GM19043 (cell line): Measurements from ENCODE around the gene NFATC4.
A peak's percentile ranks its signal among the peaks of the same experiment; 100 is the strongest.
"Not testable (repeated sequence)": the region's sequence is repeated elsewhere in the genome, so short reads cannot be mapped to it uniquely, and the experiment has no call there.

Experiments
- ATAC-seq: cut with Tn5 transposase; IDR thresholded peaks from one replicate; pipeline ENCODE4 v1.9.1; 2021; ENCODE audit warnings: low read depth; ENCODE audit not compliant: unreplicated experiment

Gene NFATC4

GRCh38 chr14:24367514-24368211 lies at the start of gene NFATC4:
NFATC4 (plus strand) TSS chr14:24368184; CDS start chr14:24368341, 157 bp downstream.
- ATAC-seq, result peak; percentile 32

DNA sequence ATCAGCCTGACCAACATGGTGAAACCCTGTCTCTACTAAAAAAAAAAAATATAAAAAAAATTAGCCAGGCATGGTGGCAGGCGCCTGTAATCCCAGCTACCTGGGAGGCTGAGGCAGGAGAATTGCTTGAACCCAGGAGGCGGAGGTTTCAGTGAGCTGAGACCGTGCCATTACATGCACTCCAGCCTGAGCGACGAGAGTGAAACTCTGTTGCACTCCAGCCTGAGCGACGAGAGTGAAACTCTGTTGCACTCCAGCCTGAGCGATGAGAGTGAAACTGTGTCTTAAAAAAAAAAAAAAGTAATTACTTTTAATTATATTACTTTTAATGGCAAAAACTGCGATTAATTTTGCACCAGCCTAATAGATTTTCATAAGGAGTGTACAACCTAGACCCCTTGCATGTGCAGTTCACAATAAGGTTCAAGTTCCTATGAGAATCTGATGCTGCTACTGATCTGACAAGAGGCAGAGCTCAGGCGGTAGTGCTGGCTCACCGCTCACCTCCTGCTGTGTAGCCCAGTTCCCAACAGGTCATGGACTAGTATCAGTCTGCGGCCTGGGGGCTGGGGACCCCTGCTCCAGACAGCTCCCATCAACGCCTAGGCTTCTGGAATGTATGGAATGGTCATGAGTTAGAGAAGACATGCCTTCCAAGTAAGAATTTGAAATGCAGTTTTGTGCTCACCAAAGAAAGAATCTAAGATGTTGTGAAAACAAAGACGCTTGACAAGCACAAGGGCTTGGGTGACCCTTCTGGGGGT lies 46.6 kb upstream of the NFATC4 start:
- ATAC-seq, result no peak

GRCh38 chr14:24322672-24323071 lies 45.3 kb upstream of the NFATC4 start:
- ATAC-seq, result no peak

GRCh38 chr14:24323341-24323740 lies 44.6 kb upstream of the NFATC4 start:
- ATAC-seq, result no peak

- ATAC-seq, result no peak
Measured at GRCh38 chr14:24324024-24324423, 44.0 kb upstream of the NFATC4 start.

DNA sequence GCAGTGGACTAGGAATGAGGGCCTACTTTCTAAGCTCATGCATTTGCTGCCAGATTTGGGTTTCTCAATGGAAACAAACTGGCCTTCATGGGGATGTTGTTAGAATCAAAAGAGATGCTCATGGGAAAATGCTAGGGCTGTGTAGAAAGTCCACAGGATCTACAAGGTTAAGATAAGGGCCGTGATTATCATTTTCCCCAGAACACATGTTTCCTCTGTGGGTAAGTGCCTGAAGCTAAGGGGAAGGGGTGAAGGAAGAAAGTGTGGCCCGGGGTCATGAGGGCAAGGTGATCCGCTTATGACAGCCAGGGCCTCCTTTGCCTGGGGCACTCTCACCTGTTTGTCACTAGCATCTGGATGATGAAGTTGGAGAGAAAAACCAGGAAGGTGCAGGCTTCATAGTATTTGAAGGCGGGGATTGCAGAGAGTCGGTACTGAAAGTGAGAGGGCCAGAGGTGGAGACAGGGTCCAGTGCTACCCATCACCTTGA lies 42.9 kb upstream of the NFATC4 start:
- no peak for ATAC-seq

GRCh38 chr14:24325963-24326362 lies 42.0 kb upstream of the NFATC4 start:
- no peak for ATAC-seq

GRCh38 chr14:24327303-24327702 lies 40.7 kb upstream of the NFATC4 start:
- ATAC-seq, result no peak

- not testable (repeated sequence) for ATAC-seq
Measured at GRCh38 chr14:24327914-24328313, 40.1 kb upstream of the NFATC4 start.

- ATAC-seq, result no peak
Measured at GRCh38 chr14:24329073-24329663, 38.8 kb upstream of the NFATC4 start.

DNA sequence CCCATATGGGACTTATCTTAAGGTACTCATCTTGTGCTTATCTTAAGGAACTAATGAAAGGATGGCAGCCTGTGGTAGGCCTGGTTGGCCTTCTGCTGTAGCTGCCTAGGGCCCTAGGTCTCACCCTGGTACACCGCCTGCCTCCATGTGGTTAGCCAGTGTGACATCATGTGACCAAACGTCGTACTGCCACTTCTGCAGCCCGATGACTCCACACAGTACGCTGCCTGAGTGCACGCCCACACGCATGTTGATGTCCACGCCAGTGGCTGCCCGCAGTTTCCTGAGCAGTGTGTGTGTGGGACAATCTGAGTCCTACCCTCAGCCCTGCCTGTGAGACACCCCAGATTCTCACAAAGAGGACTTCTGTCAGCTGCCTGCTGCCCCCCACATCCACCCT lies 38.2 kb upstream of the NFATC4 start:
- no peak for ATAC-seq

- ATAC-seq, result no peak
Measured at GRCh38 chr14:24330973-24331674, 36.9 kb upstream of the NFATC4 start.

- ATAC-seq, result no peak
Measured at GRCh38 chr14:24331731-24332267, 36.2 kb upstream of the NFATC4 start.

GRCh38 chr14:24332268-24332993 lies 35.6 kb upstream of the NFATC4 start:
- ATAC-seq, result peak; percentile 67

GRCh38 chr14:24334431-24335291 lies 33.3 kb upstream of the NFATC4 start, which contains the start of gene ADCY4:
ADCY4 (minus strand) TSS chr14:24335071; CDS start chr14:24334652, 419 bp downstream.
- no peak for ATAC-seq

GRCh38 chr14:24335461-24336171 lies 32.4 kb upstream of the NFATC4 start:
- ATAC-seq, result no peak

DNA sequence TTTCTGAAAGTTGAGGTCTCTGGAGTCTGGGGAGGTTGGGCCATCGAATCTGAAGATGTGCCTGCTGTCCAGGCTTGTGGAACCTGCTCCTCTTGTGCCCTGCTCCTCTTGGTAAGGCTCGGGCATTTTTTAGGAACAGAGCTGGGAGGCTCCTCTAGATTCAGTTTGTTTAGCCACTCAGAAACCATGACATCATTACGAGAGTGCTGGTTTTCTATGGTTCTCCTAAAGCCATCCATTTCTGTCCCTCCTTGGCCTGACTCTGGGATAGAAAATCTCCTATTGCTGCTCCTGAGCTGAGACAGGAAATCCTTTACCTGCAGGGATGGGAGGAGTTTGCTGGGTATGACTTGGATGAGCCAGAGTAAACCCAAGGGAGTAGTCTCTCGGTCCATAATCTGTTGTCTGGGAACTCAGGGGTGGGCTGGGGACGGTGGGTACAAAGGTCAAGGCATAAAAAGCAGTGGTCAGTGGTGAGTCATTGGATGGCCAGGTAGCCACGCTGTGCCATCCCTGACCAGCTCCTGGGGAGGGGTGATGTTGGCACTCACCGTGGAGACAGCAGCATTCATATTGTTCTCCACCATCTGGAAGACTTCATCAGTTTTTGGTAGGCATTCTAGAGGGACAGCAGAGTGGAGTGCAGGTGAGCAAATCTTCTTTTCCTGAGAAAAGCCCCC lies 30.7 kb upstream of the NFATC4 start:
- ATAC-seq, result no peak

DNA sequence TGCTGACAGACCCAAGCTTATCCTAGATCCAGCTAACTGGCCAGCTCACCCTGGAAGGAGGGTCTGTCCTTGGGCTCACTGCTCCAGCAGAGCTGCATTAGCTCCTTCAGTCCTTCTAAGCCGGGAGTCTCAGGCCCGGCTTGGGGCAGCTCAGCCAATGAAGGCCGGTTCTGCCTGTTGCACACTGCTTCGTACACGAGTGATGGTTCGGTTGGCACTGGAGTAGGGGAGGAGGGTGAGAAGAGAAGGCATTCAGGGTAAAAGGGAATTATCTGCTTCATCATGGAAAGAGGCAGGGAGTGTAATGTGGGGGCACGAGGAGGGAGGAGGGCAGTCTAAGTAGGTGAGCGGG lies 30.2 kb upstream of the NFATC4 start:
- no peak for ATAC-seq
